Endometrium (tissue), 2 donors: ENCODE measurements around the gene TRMT61A.

ENCODE experiments used
- FAIRE-seq: peaks from 2 replicates; lab custom pipeline; 2012; peaks lifted over from hg19 to GRCh38; lab: Jason Lieb, UNC
- donor health status: control.
- donor health status: control.

The TRMT61A gene

DNA sequence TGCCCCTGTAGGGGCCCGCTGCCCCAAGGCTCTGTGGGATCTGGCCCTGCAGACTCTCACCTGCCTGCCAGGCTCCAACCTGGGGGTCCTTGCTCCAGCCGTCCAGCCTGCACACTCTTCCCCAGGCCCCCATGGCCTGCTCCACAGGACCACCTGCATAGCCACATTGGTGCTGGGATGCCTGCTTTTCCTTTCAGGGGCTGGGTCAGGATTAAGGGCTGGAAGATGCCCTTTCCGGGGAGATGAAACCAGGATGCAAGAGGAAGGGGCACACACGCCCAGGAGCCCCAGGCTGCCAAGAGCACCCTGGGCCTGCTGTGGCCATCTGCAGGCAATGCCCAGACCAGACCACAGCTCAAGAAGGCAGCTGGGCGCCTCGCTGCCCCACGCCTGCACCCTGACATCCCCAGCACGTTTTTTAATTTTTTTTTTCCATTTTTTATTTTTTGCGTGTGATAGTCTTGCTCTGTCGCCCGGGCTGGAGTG lies 18.5 kb downstream of the TRMT61A start:
- FAIRE-seq: no peak

GRCh38 chr14:103547941-103548462 lies 19.0 kb downstream of the TRMT61A start:
- no peak for FAIRE-seq

DNA sequence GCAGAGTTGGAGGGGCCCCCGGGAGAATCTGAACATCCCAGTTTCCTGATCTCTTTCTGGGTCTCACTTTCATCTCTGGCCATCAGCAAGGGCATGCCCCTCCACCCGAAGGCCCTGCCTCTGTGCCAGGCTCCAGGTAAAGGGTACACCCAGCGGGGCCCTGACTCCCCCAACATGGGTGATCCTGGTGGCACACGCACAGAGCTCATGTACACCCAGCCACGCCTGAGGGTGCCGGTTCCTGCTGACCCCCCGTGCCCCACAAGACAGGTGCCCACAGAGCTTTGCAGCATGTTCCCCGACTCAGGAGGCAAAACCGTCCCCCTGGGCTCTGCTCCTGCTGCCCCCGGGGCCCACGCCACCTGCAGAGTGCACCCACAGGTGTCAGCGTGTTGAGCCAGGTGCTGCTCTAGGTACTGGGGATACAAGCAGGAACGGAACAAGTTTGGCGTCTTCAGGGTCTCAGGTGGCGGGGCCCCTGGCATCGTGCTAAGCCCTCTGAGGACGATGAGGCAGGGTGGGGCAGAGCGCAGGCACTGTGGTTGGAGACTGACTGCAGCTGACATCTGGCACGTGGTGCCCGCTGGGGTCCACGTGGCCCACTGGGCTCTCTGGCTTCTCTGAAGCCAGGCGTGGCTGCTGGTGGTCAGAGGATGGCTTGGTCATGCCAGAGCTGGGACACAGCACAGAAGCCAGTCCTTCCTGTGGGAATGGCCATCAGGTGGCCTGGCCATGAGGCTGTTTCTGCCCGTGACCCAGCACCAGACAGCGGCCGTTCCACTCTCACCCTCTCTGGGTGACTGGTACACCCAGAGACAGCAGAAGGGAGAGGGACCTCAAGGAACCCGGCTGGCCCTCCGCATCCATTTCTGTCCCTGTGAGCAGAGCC lies 19.7 kb downstream of the TRMT61A start:
- FAIRE-seq: no peak

DNA sequence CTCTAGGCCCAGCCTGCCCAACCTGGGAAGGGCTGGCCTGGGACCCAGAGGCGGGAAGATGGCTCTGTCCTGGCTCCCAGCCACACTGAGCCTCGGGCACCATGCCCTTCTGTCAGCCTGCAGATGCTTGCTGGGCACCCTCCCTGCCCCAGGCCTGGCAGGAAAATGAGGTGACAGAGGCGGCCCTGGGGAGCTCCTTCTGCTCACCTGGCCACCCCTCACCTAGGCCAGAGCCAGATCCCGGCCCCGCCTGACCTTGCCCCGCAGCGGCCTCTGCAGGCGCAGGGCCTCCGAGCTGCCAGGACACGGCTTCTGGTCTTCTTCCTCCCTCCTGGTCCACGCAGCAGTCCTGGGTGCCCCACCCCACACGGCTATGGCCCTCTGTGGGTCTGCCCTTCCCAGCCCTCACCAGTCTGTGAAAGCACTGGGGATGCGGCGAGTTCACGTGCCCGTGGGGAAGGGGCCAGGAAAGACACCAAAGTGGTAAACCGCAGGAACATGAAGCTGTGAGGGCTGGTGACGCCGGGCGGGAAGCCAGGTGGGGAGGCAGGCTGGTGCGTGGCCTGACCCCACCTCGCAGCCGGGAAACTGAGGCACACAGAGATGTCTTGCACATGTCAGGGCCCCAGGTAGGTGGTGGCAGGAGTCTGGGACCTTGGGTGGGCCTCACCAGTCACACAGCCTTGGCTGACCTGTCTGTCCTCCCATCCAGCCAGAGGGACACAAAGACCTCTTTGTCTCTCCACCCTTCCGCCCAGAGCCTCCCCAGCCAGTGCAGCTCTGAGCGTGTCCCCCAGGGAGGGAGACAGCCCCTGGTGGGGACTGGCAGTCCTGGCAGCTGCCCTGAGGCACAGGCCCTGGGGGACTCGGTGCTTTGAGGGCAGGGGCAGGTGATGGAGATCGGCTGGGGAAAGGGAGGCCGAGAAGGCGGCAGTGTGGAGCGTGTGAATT lies 20.6 kb downstream of the TRMT61A start:
- FAIRE-seq: no peak

- FAIRE-seq: no peak
These were observed 21.7 kb downstream of the TRMT61A start for GRCh38 chr14:103550451-103551337.

DNA sequence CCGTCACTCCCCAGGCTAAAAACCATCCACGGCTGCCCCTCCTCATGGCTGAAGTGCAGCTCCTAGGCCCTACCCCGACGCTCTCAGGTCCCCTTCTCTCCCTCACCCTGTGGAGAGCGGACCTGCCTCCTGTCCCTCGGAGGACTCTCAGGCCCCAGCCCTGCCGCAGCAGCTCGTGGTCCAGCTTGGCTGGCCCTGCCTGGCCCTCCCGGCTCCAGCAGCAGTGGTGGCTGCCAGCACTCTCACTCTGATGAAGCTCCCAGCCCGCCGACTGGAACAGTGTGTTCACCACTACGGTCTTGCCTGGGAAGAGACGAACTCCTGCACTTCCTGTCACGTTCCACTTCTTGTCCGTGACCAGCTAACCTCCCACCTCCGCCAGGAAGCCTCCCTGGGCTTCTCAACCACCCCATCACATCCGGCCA lies 22.4 kb downstream of the TRMT61A start:
- FAIRE-seq: no peak

GRCh38 chr14:103552011-103552845 lies 23.2 kb downstream of the TRMT61A start:
- FAIRE-seq: no peak

GRCh38 chr14:103552846-103553210 lies 23.8 kb downstream of the TRMT61A start:
- no peak for FAIRE-seq

DNA sequence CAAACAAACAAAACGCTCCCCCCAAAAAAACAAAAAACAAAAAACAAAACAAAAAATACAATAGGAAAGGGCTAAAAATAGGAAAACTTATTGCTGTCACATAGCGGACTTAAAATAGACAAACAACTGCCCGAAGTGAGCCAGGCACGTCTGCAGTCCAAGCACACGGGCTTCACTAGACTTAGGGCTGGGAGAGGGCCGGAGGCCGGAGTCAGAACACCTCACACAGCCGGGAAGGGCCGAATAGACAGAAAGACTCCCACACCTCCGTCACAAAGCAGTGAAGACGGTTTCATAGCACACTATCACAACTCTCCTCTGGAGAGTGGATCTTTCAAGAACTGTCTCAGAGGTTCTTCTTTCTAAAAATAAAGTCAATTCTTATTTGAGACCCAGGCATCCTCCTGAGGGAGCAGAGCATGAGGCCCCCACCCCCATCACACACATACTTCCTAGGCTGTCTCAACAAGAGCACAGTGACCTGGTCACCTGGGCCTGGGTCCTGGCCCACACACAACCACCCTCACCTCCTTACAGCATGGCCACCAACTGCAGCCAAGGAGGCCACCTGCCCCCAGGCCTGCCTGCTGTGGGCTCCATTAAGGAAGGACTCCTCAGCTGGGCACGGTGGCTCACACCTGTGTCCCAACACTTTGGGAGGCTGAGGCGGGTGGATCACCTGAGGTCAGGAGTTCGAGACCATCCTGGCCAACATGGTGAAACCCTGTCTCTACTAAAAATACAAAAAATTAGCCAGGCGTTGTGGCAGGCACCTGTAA lies 26.8 kb downstream of the TRMT61A start:
- FAIRE-seq: no peak

- FAIRE-seq: no peak
These were observed 28.2 kb downstream of the TRMT61A start for GRCh38 chr14:103556946-103557758.

- no peak for FAIRE-seq
These were observed 29.3 kb downstream of the TRMT61A start for GRCh38 chr14:103558071-103558882.

GRCh38 chr14:103559766-103560165 lies 30.8 kb downstream of the TRMT61A start:
- FAIRE-seq: no peak

DNA sequence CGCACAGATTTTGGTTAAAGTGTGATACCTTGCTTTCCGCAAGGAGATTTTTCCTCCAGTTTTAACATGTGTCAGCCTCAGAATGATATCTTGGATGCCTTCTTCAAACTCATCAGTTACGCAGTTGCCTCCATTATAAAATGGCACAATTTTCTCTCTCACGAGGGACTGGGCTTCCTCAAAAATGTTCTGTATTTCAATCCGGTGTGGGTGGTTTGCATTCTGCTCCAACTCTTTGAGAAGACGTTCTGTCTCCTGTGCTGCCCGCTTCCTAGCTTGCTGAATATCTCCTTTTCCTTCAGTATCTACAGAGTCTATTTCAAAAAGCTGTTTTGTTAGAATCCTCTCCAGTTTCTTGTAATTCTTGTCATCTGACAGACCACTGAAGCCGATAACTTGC lies 31.7 kb downstream of the TRMT61A start:
- no peak for FAIRE-seq

DNA sequence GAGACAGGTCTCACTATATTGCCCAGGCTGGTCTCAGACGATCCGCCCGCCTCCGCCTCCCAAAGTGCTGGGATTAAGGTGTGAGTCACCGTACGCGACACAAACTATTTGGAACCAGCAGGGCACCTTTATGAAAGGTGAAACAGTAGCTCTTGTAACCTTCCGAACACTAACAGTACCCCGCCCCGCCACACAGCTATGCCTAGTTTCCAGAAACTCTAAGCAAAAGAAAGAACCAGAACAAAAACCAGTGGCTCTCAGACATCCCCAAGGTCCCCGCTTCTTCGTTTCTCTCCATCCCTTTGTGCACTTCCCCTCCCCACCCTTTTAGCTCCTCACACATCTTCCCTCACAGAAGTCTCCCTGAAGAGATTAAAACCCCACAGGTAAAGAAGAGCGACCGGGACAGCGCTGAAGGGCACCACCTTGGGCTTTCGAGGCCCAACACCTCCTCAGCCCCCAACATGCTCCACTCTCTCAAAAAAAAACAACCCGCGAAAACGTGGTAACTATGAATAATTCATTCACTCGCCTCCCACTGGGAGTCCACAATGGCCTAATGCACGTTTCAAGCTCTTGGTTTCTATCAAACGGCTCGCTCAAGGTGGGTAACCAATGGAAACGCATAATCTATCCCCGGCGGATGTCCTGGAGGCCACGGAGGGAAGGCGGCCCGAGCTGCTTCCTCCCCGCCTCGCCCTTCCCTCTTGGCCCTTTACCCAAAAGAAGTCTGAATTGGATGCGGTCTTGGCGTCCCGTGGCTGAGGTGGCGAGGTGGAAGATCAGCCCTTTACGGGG lies 32.6 kb downstream of the TRMT61A start:
- FAIRE-seq: no peak

DNA sequence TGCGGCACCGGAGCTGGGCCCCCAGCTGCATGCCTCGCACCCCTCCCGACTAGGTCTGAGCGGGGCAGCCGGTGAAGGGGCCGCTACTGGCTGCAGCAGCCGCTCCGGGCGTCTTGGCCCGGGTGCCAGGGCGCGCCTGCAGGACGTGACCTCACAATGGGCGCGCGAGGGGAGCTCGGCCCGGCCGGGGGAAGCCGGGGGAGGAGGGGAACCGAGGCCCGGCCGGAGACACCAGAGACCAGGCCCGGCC lies 33.1 kb downstream of the TRMT61A start:
- FAIRE-seq: no peak

- FAIRE-seq: no peak
These were observed 33.6 kb downstream of the TRMT61A start, which contains the start of the genes BAG5 and COA8 for GRCh38 chr14:103562429-103563225. Gene BAG5 (minus strand): TSS chr14:103562657. CDS start chr14:103561164, 1,493 bp downstream. Gene COA8 (plus strand): TSS chr14:103562960. CDS start chr14:103563002, 42 bp downstream.
